ENCODE measurements around the gene CDK14.
"Not testable (repeated sequence)": the region's sequence is repeated elsewhere in the genome, so short reads cannot be mapped to it uniquely, and the experiment has no call there.

The CDK14 gene

GRCh38 chr7:90777041-90777440 lies 180.9 kb downstream of the CDK14 start:
- DNase-seq (ENCODE audit: low read depth in 3 of 3, low spot score in 1 of 3): no peak

DNA sequence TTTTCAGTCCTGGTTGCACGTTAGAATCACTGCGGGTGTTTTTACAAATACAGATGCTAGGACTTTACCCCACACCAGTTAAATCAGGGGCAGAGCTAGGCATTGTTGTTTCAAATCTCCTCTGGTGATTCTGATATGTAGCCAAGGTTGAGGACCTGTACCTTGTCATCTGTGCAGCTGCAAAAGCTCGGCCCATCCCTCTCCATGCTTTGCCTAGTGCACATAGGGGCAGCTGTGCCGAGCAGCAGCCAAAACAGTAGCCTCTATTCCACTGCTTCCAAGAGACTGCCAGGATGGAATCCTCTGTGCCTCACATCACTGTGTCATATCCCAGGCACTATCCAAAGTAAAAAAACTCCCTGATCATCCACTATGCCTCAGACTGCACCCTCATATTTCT lies 181.3 kb downstream of the CDK14 start:
- no peak for DNase-seq (ENCODE audit: low read depth in 3 of 3, low spot score in 1 of 3)

GRCh38 chr7:90777886-90778285 lies 181.8 kb downstream of the CDK14 start:
- no peak for DNase-seq (ENCODE audit: low read depth in 3 of 3, low spot score in 1 of 3)

GRCh38 chr7:90788052-90788451 lies 191.9 kb downstream of the CDK14 start:
- no peak for DNase-seq (ENCODE audit: low read depth in 3 of 3, low spot score in 1 of 3)

- no peak for DNase-seq (ENCODE audit: low read depth in 3 of 3, low spot score in 1 of 3)
Observed at GRCh38 chr7:90789736-90790306, 193.7 kb downstream of the CDK14 start.

GRCh38 chr7:90791596-90791995 lies 195.5 kb downstream of the CDK14 start:
- DNase-seq (ENCODE audit: low read depth in 3 of 3, low spot score in 1 of 3): no peak

DNA sequence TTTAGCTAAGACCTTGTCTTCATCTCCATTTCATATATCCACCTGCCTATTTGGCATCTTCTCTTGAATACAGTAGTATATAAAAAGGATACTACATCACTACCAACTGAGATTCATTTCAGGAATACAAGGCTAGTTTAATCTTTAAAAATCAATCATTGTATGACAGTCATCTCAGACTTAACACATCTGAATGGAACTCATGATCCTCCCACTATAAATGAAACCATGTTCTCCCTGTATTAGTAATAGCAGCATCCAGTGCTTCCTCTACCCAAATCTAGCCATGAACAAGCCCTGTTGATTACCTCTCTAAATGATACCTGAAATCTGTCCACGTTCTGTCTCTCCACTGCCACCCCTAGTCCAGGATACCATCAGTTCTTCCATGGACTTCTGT lies 196.2 kb downstream of the CDK14 start:
- no peak for DNase-seq (ENCODE audit: low read depth in 3 of 3, low spot score in 1 of 3)

DNA sequence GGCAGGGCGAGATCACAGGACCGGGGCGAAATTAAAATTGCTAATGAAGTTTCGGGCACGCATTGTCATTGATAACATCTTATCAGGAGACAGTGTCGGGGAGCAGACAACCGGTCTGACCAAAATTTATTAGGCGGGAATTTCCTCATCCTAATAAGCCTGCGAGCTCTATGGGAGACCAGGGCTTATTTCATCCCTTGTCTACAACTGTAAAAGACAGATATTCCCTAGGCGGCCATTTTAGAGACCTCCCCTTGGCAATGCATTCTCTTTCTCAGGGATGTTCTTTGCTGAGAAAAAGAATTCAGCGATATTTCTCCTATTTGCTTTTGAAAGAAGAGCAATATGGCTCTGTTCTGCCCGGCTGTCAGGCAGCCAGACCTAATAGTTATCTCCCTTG lies 198.1 kb downstream of the CDK14 start:
- not testable (repeated sequence) for DNase-seq (ENCODE audit: low read depth in 3 of 3, low spot score in 1 of 3)

- no peak for DNase-seq (ENCODE audit: low read depth in 3 of 3, low spot score in 1 of 3)
Observed at GRCh38 chr7:90797596-90797995, 201.5 kb downstream of the CDK14 start.

DNA sequence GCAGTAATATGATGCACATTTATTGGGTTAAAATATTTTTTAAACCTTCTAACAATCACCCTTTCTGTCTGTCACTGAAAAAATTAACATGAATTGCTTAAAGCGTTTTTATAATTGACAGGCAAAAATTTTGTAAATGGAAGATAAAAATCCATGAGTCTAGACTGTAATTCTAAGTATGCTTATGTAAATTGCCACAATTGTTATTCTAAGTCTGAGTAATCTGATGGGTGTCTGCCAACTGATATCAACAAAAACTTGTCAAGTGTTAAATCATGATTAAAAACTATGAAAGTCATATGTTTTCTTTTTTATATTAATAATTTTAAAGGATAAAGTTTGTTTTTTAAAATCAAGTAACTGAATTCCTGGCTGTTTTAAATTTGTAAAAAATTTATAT lies 208.2 kb downstream of the CDK14 start:
- DNase-seq (ENCODE audit: low read depth in 3 of 3, low spot score in 1 of 3): no peak

DNA sequence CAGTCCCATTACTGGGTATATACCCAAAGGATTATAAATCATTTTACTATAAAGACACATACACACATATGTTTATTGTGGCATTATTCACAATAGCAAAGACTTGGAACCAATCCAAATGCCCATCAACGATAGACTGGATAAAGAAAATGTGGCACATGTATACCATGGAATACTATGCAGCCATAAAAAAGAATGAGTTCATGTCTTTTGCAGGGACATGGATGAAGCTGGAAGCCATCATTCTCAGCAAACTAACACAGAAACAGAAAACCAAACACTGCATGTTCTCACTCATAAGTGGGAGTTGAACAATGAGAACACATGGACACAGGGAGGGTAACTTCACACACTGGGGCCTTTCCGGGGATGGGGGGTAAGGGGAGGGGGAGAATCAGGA lies 219.4 kb downstream of the CDK14 start:
- DNase-seq (ENCODE audit: low read depth in 3 of 3, low spot score in 1 of 3): not testable (repeated sequence)

DNA sequence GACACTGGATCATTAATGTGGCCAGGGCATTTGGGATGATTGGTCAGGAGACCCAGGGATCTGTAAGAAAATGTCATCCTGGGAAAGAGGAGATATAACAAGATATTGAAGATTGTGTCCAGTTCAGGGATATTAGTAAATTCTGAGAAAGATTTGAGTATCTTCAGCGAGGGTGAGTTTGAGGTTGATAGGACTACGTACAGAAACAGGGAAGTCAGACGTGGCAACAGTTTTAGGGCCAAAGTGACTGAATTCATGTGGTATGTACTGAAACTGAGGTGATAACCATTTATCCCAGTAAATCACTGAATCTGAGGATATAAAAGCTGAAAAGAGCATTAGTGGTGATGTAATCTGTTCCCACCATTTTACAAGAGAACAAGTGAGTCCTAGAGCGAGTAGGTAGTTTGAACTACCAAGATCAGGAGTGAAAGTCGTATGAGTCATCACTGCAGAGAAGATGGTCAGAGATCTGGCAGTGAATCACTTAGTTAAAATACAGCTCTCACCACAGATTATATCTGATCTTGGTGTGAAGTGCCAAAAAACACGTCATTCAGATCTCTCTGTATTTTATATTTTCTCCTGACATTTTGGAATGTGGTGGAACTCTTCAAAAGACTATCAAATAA lies 220.5 kb downstream of the CDK14 start:
- no peak for DNase-seq (ENCODE audit: low read depth in 3 of 3, low spot score in 1 of 3)

DNA sequence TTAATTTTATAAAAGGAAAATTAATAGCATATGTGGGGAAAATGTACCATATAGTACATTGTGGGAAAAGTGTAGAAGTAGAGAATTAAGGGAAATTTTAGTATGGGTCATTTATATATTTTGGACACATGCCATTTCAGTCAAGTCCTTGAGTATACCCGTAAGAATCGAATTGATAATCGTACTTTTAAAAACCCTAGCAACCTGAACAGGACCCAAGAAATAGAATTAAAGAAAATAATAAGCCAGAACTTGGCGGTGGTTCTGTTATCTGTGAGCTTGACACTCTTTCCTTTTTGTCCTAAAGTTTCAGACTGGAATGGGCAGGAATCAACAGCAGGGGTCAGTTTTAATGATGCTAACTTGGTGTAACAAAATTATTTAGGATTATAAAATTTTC lies 221.0 kb downstream of the CDK14 start:
- no peak for DNase-seq (ENCODE audit: low read depth in 3 of 3, low spot score in 1 of 3)

GRCh38 chr7:90817846-90818245 lies 221.7 kb downstream of the CDK14 start:
- DNase-seq (ENCODE audit: low read depth in 3 of 3, low spot score in 1 of 3): no peak

DNA sequence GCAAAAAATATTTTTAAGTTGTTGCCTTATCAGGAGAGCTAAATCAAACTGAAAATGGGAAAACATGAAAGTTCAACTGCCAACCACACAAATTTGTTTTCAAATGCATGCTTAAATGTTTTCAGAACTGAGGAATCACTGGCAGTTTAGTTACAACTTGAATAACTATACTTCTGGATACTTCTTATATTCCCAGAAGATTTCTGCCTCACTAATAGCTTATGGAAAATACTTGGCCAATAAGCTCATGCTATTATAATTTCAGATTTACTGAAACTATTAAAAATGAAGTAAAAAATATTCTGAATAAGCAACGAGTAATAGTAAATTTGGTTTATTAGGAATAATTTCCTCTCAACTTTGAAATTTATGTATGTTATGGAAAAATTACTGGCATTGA lies 222.2 kb downstream of the CDK14 start:
- DNase-seq (ENCODE audit: low read depth in 3 of 3, low spot score in 1 of 3): no peak

GRCh38 chr7:90821961-90822620 lies 226.0 kb downstream of the CDK14 start:
- no peak for DNase-seq (ENCODE audit: low read depth in 3 of 3, low spot score in 1 of 3)

- no peak for DNase-seq (ENCODE audit: low read depth in 3 of 3, low spot score in 1 of 3)
Observed at GRCh38 chr7:90824386-90825307, 228.5 kb downstream of the CDK14 start.

- no peak for DNase-seq (ENCODE audit: low read depth in 3 of 3, low spot score in 1 of 3)
Observed at GRCh38 chr7:90825779-90826178, 229.7 kb downstream of the CDK14 start.

DNA sequence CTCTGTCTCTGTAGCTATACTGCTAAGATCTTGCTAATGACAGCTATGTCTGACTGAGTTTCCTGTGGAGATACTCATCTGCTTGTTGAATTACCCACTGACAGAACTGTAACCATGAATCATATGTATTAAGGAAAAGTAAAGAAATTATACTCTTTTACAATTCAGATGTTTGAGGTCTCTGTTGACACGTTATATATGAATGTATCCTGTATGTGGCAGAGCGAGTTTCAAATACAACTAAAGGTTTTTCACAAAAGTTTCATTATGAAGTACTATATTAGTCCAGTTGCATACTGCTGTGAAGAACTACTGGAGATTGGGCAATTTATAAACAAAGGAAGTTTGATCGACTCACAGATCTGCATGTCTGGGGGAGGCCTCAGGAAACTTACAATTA lies 232.5 kb downstream of the CDK14 start:
- no peak for DNase-seq (ENCODE audit: low read depth in 3 of 3, low spot score in 1 of 3)

DNA sequence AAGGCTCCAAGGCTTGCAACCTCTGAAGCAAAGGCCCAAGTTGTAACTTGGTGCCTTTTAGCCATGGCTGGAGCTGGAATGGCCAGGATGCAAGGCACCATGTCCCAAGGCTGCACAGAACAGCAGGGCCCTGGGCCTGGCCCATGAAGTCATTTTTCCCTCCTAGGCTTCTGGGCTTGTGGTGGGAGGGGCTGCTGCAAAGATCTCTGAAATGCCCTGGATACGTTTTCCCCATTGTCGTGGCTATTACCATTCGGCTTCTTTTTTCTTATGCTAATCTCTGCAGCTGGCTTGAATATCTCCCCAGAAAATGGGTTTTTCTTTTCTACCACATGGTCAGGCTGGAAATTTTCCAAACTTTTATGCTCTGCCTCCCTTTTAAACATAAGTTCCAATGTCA lies 234.2 kb downstream of the CDK14 start:
- no peak for DNase-seq (ENCODE audit: low read depth in 3 of 3, low spot score in 1 of 3)

DNA sequence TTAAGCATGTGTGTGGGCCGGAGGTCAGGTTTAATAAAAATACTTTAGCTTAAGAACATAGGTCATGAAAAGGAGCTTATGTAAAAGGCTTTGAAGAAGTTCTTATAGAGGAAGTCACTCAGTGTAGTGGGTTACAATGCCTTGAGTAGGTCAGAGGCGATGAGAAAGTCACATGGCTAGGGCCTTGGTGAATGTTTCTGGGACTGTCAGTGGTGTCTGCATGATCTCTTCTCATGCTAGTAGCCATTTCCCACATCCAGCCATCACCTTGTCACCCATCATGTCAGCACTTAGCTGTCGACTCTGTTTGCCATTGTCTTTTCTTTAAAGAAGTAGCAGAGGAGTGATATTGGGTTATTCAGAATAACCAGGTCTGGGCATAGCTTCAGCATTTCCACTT lies 236.6 kb downstream of the CDK14 start:
- no peak for DNase-seq (ENCODE audit: low read depth in 3 of 3, low spot score in 1 of 3)

- DNase-seq (ENCODE audit: low read depth in 3 of 3, low spot score in 1 of 3): no peak
Observed at GRCh38 chr7:90833443-90833842, 237.3 kb downstream of the CDK14 start.

Measured in stimulated activated CD4-positive, alpha-beta T cell treated with anti-CD3 and anti-CD28 coated beads, TNF-alpha, amount 100 ng/mL, for 1 hour (primary cell).